HuH-7.5 (cell line): ENCODE measurements around the gene SLC4A4.
"Not testable (repeated sequence)": the region's sequence is repeated elsewhere in the genome, so short reads cannot be mapped to it uniquely, and the experiment has no call there.

Experiments used
- DNase-seq: peaks from one replicate; pipeline ENCODE4 v3.0.0; 2011; ENCODE audit warnings: low spot score

Gene SLC4A4

GRCh38 chr4:71408961-71409360, 70.1 kb downstream of the SLC4A4 start:
- DNase-seq = not testable (repeated sequence)

DNA sequence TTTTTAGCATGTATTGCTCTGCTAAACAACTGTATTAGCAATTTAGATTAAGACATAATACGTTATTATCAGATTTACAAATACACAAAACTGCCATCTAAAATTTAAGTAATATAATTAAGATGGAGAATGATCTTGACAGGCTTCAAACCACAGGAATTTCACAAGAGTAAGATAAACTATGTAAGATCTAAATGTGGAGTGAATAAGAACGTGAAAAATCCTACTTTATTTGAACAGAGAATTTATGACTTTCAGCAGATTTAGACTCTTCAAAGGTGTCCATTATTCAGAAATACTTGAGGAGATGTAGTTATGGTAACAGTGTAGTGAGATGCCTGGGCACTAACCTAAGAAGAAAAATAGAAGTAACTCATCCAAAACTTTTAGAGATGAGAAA, 73.2 kb downstream of the SLC4A4 start:
- no peak for DNase-seq

DNA sequence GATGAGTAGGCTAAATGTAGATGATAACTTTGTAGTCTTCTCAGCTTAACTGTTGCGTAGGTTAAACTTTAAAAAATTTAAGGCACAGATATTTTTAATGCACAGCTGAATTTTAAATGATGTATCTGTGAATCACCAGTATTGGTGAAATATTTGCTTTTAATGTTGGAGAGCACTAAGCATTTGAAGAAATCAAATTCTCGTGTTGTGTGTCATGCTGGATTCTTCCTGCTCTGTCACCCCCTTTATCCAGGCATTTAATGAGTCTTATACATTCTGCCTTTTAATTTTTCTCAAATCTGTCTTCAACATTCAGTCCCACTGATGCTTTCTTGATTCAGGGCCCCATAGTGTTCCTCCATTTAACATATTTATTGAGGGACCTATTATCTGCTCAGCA, 76.7 kb downstream of the SLC4A4 start:
- DNase-seq = no peak

GRCh38 chr4:71417150-71417549, 78.3 kb downstream of the SLC4A4 start:
- no peak for DNase-seq

DNA sequence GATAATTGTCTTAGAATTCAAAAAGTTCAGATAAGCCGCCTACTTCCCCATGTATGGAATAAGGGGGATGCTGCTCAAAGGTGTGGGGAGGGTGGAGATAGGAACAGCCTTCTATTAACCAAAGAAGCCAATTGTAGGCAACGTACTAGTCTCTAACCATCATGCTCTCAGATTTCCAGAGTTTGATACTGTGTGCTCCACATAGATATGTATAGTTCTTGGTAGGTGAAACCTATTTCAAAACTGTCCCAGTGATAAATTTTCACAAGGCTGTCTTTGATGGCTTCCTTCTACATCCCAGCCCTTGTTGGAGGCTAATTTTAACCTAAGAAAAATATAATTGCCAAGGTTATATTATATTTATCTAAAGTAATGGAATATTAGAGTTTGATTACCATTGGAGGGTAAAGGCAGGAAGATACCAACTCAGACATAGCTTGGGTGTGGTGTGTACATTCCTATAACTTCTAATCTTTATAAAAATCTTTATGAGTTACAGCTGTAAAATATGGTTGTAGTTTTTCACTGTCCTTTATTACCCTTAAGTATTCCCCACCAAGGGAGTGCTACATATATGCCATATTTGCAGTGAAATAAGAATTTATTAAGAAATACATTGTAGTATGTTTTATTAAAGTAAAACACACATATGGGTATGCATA, 87.7 kb downstream of the SLC4A4 start:
- no peak for DNase-seq

DNA sequence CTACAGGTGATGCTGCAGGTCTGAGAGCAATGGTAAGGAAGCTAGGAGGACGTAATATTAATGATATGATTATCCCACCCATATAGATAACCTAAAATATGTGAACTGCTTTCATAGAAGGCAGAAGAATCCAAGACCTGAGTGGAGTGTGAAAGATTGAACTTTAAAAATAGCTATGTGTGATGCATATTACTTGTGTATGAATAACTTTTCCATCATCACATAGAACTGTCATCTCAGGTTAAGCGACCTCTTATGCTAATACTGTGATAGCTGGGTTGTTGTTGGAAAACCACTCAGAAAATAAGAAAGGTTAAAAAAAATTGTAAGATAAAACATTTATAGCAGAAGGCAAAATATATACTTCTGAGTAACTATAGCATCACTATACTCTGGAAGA, 90.3 kb downstream of the SLC4A4 start:
- DNase-seq = no peak

GRCh38 chr4:71429962-71430361, 91.1 kb downstream of the SLC4A4 start:
- DNase-seq = no peak

GRCh38 chr4:71430609-71431008, 91.8 kb downstream of the SLC4A4 start:
- DNase-seq = no peak

DNA sequence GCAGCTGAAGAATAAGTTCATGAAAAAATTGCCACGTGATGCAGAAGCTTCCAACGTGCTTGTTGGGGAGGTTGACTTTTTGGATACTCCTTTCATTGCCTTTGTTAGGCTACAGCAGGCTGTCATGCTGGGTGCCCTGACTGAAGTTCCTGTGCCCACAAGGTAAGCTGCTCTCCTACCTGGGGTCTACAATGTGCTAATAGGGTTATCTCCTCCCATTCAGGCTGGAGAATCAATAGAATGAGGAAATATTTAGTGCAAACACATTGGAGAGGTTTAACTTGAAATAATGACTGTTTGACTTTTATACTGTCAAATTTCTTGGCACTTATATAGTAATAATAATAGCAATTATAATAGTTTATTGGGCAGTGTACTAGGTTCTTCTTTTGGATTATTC, 101.8 kb downstream of the SLC4A4 start:
- DNase-seq = no peak

GRCh38 chr4:71441186-71442169, 102.7 kb downstream of the SLC4A4 start:
- no peak for DNase-seq

DNA sequence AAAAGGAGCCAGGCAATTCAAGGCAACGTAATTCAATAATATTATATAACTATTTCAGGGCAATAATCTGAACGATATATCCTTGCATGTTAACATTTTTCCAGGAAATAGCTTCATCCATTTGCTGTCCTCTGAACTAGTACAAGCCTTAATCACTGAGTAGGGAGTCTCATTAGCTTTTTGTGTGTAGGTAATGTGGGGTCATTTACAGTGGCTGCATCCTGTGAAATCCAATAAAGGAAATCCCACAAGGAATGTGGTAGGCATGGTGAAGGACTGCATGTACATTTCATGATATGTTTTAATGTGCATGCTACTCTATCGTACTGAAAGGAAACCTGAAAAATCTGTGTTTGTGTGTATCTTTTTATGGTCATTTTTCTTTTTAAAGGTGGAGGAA, 103.5 kb downstream of the SLC4A4 start:
- DNase-seq = no peak

DNA sequence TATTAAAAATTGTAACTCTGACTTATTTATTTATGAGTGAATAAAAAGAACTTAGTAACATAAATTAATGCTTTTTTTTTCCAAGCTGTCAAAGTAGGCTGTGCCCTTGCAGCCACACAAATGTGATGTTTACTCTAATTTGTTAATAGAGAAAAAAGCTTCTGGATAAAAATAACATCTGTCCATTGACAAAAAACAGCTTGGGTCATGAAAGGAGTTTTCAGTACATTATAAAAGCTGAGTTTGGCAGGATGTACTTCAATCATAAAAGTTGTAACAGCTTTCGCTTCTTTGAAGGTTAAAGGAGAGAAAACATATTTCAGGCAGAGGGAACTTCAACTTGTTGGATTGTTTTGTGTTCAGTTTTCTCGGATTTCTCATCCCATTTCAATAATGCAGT, 105.6 kb downstream of the SLC4A4 start:
- DNase-seq = no peak

- DNase-seq = no peak
Measured at GRCh38 chr4:71445811-71446210, 107.0 kb downstream of the SLC4A4 start.

GRCh38 chr4:71446479-71447081, 107.8 kb downstream of the SLC4A4 start:
- no peak for DNase-seq

DNA sequence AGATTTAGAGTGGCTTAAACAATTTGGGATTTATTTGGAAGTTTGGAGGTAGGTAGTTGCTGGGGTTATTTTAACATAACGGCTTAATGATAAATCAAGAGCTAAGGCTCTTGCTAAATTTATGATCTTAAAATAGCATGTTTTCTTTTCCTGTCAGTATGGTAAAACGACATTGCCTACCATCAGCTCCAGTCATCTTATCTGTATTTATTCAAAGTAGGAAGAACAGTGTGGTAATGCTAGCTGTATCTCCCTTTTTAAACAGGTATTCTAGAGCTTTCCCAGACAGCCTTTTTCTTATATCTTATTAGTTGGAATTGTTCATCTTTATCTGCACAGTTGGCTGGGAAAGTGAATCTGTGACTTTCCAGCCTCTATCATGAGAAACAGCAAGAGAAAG, 110.2 kb downstream of the SLC4A4 start:
- DNase-seq = no peak

GRCh38 chr4:71449878-71450277, 111.1 kb downstream of the SLC4A4 start:
- DNase-seq = no peak

DNA sequence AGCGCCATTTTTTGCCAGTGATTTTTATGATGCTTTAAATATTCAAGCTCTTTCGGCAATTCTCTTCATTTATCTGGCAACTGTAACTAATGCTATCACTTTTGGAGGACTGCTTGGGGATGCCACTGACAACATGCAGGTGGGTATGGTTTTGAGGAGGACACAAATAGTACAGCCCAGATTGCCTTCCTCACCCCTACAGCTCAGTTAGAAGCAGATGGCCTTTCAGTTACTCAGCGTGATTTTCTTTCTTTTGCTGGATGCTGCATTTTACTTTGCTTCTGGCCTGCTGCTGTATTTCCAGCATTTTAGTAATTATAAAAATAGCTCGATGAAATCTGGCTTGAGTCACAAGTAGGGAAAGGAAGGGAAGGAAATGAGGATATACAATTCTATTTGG, 114.7 kb downstream of the SLC4A4 start:
- DNase-seq = no peak

GRCh38 chr4:71456841-71457240, 118.0 kb downstream of the SLC4A4 start:
- no peak for DNase-seq

GRCh38 chr4:71460371-71460770, 121.6 kb downstream of the SLC4A4 start:
- DNase-seq = no peak

DNA sequence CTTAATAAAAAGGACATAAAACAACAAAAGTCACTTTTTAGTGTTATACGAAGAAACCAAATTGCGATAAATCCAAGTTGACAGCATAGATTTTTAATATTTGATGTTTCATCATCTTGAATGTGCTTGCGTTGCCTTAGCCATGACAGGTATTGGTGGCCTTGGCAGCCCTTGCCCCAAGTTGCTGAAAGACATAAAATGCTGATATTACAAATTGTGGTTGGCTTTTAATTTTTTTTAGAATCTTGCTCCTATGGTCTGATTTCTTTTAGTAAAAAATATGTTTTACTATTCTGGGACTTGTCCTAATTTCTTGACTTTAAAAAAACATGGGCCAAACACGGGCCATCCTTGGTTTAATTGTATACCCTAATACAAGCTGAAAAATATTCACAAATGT, 122.6 kb downstream of the SLC4A4 start:
- no peak for DNase-seq

GRCh38 chr4:71466775-71467174, 128.0 kb downstream of the SLC4A4 start:
- no peak for DNase-seq

- DNase-seq = no peak
Measured at GRCh38 chr4:71468116-71468710, 129.4 kb downstream of the SLC4A4 start.

GRCh38 chr4:71469541-71469940, 130.7 kb downstream of the SLC4A4 start:
- DNase-seq = no peak
